Medulla oblongata (tissue), 1 donor: ENCODE measurements around the gene DISC1.
"Not testable (repeated sequence)": the region's sequence is repeated elsewhere in the genome, so short reads cannot be mapped to it uniquely, and the experiment has no call there.

ENCODE experiments used
- DNase-seq: peaks from one replicate; pipeline ENCODE4 v3.0.0-alpha.2; 2015; ENCODE audit errors: extremely low spot score

DISC1 gene

GRCh38 chr1:231731268-231731667, 104.7 kb downstream of the DISC1 start:
- no peak for DNase-seq

DNA sequence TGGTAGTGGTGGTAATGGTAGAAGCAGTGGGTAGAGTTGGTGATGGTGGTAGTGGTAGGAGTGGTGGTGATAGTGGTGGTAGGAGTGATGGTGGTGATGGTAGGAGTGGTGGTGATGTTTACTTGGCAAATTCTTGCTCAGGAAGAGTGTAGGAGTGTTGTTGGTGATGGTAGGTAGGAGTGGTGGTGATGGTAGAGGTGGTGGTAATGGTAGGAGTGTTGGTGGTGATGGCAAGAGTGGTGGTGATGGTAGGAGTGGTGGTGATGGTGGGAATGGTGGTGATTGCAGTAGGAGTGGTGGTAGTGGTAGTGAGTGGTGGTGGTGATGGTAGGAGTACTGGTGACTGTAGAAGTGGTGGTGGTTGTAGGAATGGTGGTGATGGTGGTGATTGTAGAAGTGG, 106.5 kb downstream of the DISC1 start:
- DNase-seq = no peak

DNA sequence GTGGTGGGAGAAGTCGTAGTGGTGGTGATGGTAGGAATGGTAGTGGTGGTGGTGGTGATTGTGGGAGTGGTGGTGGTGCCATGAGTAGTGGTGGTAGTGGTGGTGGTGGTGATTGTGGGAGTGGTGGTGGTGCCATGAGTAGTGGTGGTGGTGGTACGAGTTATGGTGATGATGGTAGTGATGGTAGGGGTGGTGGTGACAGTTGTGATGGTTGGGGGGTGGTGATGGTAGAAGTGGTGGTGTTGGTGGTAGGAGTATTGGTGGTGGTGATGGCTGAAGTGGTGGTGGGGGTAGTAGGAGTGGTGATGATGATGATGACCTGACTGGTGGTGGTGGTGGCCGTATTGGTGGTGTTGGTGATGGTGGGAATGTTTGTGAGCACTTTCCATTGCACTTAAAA, 107.1 kb downstream of the DISC1 start:
- DNase-seq = no peak

DNA sequence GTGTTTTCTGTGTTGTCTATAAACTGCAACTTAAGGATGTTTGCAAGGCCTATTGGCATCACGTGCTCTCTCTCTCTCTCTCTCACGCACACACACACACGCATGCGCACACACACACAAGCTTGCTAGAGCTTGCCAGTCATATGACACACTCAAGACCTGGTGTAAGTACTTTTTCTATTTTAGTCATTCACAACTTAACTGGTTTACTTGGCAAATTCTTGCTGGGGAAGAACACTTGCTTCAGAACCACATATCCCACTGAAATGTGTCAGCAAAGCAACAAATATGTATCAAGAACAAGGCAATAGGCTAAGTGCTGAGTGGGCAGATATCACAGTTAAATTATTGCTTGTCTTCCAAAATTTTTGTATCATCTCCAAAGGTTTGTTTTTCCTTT, 107.8 kb downstream of the DISC1 start:
- DNase-seq = peak; percentile 37

DNA sequence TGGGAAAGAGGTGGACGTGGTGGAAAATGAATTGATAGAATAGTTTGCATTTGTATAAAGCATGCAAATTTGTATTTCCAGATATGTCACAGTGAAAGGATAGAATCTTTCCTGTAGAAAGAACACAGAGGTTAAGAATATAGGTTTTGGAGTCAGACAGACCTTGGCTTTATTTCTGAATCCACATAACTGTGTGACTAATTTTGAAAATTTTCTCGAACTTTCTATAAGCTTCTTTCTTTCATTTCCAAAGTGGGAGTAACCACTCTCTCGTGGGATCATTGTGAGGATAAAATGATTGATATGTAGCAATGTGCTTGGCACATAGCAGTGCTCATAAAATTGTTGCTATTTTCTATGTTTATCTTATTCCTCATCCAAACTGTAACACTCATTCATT, 108.8 kb downstream of the DISC1 start:
- no peak for DNase-seq

GRCh38 chr1:231735941-231736340, 109.4 kb downstream of the DISC1 start:
- DNase-seq = no peak

DNA sequence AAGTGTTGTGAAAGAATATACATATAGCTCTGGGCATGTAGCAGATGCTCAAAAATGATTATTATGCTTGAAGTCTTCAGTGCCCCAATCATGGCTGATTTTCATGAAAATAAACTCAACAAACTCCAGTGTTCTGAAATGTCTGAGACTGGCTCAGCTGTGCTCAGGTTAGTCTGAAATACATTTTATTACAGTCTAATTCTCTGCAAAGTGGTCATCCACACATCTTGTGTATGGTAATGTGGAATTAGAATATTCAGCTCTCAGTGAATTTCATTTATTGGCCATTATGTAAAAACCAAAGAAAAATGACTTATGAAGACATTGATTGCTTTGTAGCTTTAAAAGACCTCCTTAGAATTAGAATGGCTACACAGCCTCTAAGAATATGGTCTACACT, 109.9 kb downstream of the DISC1 start:
- no peak for DNase-seq

GRCh38 chr1:231738554-231738953, 112.0 kb downstream of the DISC1 start:
- no peak for DNase-seq

DNA sequence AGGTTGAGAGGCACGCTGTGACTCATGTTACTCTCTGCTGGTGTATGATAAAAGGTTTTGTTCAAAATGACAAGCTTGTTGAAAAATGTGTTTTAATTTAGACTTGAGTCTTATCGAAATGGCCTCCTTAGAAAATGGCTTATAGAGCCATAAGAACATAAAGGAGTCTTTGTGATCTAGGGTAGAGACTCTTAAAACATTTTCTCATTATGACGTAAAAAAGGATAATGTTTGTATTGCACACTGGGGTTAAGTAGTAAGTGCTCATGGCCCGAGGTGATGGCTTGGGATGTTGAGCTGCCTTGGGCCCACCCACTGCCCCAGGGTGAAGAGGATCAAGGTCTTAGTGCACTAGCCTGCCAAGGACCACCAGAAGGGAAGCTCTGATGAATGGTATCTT, 117.4 kb downstream of the DISC1 start:
- no peak for DNase-seq

GRCh38 chr1:231748760-231749415, 122.3 kb downstream of the DISC1 start:
- DNase-seq = no peak

DNA sequence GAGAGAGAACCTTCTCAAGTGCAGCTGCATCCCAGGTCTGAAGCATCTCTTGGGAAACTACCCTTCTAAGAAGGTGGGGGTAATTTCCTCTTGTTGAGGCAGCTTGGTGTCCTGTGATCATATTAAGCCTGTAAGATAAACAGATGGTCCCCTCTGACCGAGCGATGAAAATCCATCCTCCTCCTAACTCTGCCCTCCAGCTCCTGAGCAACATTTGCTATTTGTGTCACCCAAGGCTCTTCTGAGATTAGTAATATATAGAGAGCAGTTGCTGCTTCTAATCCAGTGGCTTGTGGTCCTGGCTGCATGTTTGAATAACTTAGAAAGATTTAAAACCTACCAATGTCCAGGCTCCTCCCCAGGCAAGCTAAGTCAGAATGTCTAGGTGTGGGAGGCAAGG, 123.7 kb downstream of the DISC1 start:
- no peak for DNase-seq

GRCh38 chr1:231750818-231751362, 124.3 kb downstream of the DISC1 start:
- DNase-seq = peak; percentile 12

GRCh38 chr1:231751415-231751814, 124.8 kb downstream of the DISC1 start:
- no peak for DNase-seq

DNA sequence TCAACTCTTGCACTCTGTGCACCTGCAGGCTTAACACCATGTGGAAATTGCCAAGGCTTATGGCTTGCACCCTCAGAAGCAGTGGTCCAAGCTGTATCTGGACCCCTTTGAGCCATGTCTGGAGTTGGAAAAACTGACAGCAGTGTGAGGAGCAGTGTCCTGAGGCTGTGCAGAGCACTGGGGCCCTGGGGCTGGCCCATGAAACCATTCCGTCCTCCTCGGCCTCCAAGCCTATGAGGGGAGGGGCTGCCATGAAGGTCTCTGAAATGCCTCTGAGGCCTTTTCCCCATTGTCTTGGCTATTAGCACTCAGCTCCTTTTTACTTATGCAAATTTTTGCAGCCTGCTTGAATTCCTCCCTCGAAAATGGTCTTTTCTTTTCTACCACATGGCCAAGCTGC, 126.7 kb downstream of the DISC1 start:
- no peak for DNase-seq

- no peak for DNase-seq
These were observed 130.5 kb downstream of the DISC1 start for GRCh38 chr1:231757101-231757404.

DNA sequence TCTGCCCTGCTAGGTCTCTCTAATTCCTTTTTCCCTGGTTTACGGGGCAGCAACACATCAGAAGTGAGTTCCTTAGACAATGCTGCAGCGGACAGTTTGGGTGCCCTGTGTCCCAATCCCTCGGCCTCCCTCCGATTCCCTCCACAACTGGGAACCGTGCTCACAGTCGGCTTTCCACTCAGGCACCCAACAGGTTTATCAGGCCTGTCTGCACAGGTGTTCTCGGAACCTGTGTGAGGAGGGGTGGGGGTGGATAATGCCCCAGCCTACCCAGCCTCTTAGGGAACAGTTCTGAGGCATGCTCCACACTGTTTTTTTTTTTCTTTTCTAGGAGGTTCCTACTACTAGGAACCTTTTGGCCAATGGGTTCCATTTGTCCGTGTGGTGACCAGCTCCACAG, 131.2 kb downstream of the DISC1 start:
- no peak for DNase-seq

- DNase-seq = no peak
These were observed 134.7 kb downstream of the DISC1 start for GRCh38 chr1:231761252-231761651.

DNA sequence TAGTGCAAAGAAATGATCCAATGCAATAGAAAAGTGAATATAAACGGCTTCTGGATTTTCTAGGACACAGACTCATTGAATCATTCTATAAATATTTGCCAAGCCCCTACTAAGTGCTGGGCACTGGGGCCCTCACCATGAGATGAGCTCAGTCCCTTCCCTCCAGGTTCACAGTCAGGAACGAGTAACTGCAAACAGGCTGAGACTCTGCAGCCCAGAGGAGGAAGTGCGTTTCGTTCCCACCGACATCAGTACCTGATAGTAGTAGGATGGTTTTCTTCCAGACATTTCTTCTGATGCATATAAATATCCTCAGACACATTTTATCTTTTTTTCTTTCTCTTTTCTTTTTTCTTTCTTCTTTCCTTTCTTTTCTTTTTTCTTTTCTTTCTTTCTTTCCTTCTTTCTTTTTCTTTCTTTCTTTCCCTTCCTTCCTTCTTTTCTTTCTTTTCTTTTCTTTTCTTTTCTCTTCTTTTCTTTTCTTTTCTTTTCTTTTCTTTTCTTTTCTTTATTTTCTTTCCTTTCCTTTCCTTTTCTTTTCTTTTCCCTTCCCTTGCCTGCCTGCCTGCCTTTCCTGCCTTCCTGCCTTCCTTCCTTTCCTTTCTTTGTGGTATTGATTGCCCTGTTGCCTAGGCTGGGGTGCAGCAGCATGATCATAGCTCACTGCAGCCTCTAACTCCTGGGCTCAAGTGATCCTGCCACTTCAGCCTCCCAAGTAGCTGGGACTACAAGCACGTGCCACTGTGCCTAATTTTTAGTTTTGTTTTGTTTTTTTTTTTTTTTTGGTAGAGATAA, 135.4 kb downstream of the DISC1 start:
- no peak for DNase-seq

DNA sequence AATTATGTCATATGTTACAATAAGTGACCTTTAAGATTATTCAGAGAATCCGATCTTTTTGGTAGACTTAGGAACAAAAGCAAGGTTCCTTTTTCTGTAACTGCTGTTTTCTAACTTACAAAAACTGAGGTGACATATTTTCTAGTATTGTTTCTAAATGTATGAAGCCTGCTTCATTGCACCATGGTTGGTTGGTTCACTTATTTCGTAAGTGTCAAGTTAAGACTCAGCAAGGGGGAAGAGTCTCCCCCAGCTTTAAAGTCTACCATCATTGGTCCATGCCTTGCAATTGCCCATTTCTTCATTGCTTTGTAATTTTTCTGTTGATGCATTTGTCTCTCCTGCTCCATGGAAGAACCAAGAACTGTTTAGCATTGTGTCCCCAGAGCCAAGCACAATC, 136.9 kb downstream of the DISC1 start:
- no peak for DNase-seq

- DNase-seq = not testable (repeated sequence)
These were observed 139.2 kb downstream of the DISC1 start for GRCh38 chr1:231765825-231766224.

DNA sequence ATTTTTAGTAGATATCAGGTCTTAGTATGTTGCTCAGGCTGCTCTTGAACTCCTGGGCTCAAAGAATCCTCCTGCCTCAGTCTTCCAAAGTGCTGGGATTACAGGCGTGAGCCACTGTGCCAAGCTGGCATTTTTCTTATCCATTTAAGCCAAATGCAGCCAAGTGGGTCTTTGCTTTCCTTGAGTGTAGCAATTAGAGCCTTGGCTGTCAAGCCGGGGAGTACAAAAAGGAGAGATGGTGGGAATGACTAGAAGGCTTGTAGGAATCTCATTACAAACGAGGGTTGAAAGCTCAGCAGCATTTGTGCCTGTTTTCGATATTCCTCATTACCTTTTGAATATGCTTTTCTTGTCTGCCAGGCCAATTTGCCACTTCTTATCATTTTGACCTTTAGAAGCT, 140.9 kb downstream of the DISC1 start:
- DNase-seq = no peak

GRCh38 chr1:231768416-231768815, 141.8 kb downstream of the DISC1 start:
- DNase-seq = no peak

GRCh38 chr1:231770506-231771175, 144.1 kb downstream of the DISC1 start:
- DNase-seq = no peak
